Right atrium auricular region (tissue), 2 donors: ENCODE measurements around the gene GPC1. TPM values are rescaled to one million over a fixed set of nuclear protein-coding genes. Genes with fewer than 3 reads are reported as not detected.

ENCODE experiments used
- DNase-seq: peaks from one replicate; pipeline ENCODE4 v3.0.0-alpha.2; 2019; ENCODE audit warnings: low spot score
- H3K27ac ChIP-seq, 2 donors: fragments of 200-600 bp; sonication (generic); 1 replicate in 1 of 2; 2 replicates in 1 of 2; pipeline ENCODE4 v1.5.1; 2016 to 2019
- H3K27me3 ChIP-seq, 2 donors: fragments of 200-600 bp; sonication (generic); one replicate each; pipeline versions ENCODE4 v1.5.1 to v1.6.0; 2017 to 2019
- H3K36me3 ChIP-seq: fragments of 200-600 bp; sonication (generic); one replicate; pipeline ENCODE4 v1.5.1; 2016
- H3K4me1 ChIP-seq, 2 donors: fragments of 200-600 bp; sonication (generic); one replicate each; pipeline versions ENCODE4 v1.5.1 to v1.6.0; 2017 to 2019
- H3K4me3 ChIP-seq, 2 donors: fragments of 200-600 bp; sonication (generic); 1 replicate in 1 of 2; 2 replicates in 1 of 2; pipeline ENCODE4 v1.5.1; 2017 to 2019; ENCODE audit warnings: mild to moderate bottlenecking in 1 of 2, moderate library complexity in 1 of 2
- H3K9me3 ChIP-seq, 2 donors: fragments of 200-600 bp; sonication (generic); one replicate each; pipeline ENCODE4 v1.5.1; 2019
- CTCF ChIP-seq, 2 donors: fragments of 200-600 bp; sonication (generic); IDR thresholded peaks; one replicate each; pipeline ENCODE4 v1.5.1; 2019; ENCODE audit warnings: antibody characterized with exemption in 2 of 2
- total RNA-seq, 2 donors: library from RNA; depleted of rRNA; stranded (reverse); fragments of >200 nt; gene quantifications; one replicate each; pipeline ENCODE4 v1.1.0, GENCODE V29; 2016

The GPC1 gene
- total RNA-seq, 2 donors from 2014 or later = 77.4 to 103 TPM

GRCh38 chr2:240459401-240460252, 24.2 kb downstream of the GPC1 start:
- Histone ChIP-seq H3K36me3 (peaks cover 5% of the 10 kb centered on the region), H3K27me3 (no peaks in the 10 kb centered on the region), H3K4me3 (no peak overlapping the region), H3K4me1 (peaks cover 0 to 25% of the 10 kb centered on the region in 2 donors), H3K9me3 (no peaks in the 10 kb centered on the region), H3K27ac (no peak overlapping the region)
- TF ChIP-seq CTCF (IDR thresholded peaks at IDR 0.05) = no peak
- no peak for DNase-seq

- Histone ChIP-seq H3K27me3 (no peaks in the 10 kb centered on the region), H3K27ac (no peak overlapping the region), H3K4me1 (peaks cover 0 to 21% of the 10 kb centered on the region in 2 donors), H3K4me3 (no peak overlapping the region), H3K36me3 (peaks cover 12% of the 10 kb centered on the region), H3K9me3 (no peaks in the 10 kb centered on the region)
- DNase-seq = no peak
- no peak for TF ChIP-seq CTCF (IDR thresholded peaks at IDR 0.05)
These were observed 24.8 kb downstream of the GPC1 start for GRCh38 chr2:240460253-240460711.

- no peak for TF ChIP-seq CTCF (IDR thresholded peaks at IDR 0.05)
- Histone ChIP-seq H3K36me3 (peaks cover 17% of the 10 kb centered on the region), H3K4me3 (no peak overlapping the region), H3K27me3 (no peaks in the 10 kb centered on the region), H3K9me3 (no peaks in the 10 kb centered on the region), H3K4me1 (peaks cover 0 to 14% of the 10 kb centered on the region in 2 donors), H3K27ac (no peak overlapping the region)
- no peak for DNase-seq
These were observed 25.4 kb downstream of the GPC1 start for GRCh38 chr2:240460781-240461431.

- Histone ChIP-seq H3K36me3 (peaks cover 17% of the 10 kb centered on the region), H3K4me1 (peaks cover 0 to 8% of the 10 kb centered on the region in 2 donors), H3K27me3 (no peaks in the 10 kb centered on the region), H3K27ac (no peak overlapping the region), H3K4me3 (no peak overlapping the region), H3K9me3 (no peaks in the 10 kb centered on the region)
- TF ChIP-seq CTCF (IDR thresholded peaks at IDR 0.05) = no peak
- no peak for DNase-seq
These were observed 26.1 kb downstream of the GPC1 start for GRCh38 chr2:240461471-240462072.

- peaks cover 17% of the 10 kb centered on the region for H3K36me3 ChIP-seq
These were observed 26.7 kb downstream of the GPC1 start for GRCh38 chr2:240462073-240462706.

More at GRCh38 chr2:240462073-240462706, 26.7 kb downstream of the GPC1 start:
- no peak for TF ChIP-seq CTCF (IDR thresholded peaks at IDR 0.05)
- Histone ChIP-seq H3K9me3 (no peaks in the 10 kb centered on the region), H3K4me1 (peaks cover 0 to 2% of the 10 kb centered on the region in 2 donors), H3K27ac (no peak overlapping the region), H3K27me3 (no peaks in the 10 kb centered on the region), H3K4me3 (no peak overlapping the region)
- no peak for DNase-seq
